Esophagus squamous epithelium (tissue), 5 donors: ENCODE data around the gene INTS1. TPM values are rescaled to one million over a fixed set of nuclear protein-coding genes. Genes with fewer than 3 reads are reported as not detected.
"Not testable (repeated sequence)": the region's sequence is repeated elsewhere in the genome, so short reads cannot be mapped to it uniquely, and the experiment has no call there.

Source experiments
- DNase-seq: peaks from one replicate; lab custom pipeline; 2025; lab: John Stamatoyannopoulos, UW
- H3K27ac ChIP-seq, 4 donors: fragments of 200-600 bp; sonication (generic); one replicate each; pipeline ENCODE4 v1.5.1; 2016 to 2019; ENCODE audit warnings: mild to moderate bottlenecking in 1 of 4
- H3K27me3 ChIP-seq, 4 donors: fragments of 200-600 bp; sonication (generic); 1 replicate in 3 of 4; 2 replicates in 1 of 4; pipeline versions ENCODE4 v1.5.1 to v1.6.0; 2017 to 2021; ENCODE audit warnings: antibody characterized with exemption in 1 of 4
- H3K36me3 ChIP-seq, 3 donors: fragments of 200-600 bp; sonication (generic); one replicate each; pipeline ENCODE4 v1.5.1; 2016 to 2019
- H3K4me1 ChIP-seq, 3 donors: fragments of 200-600 bp; sonication (generic); one replicate each; pipeline ENCODE4 v1.5.1; 2017 to 2019
- H3K4me3 ChIP-seq, 4 donors: fragments of 200-600 bp; sonication (generic); 1 replicate in 3 of 4; 2 replicates in 1 of 4; pipeline ENCODE4 v1.5.1; 2016 to 2019; ENCODE audit warnings: mild to moderate bottlenecking in 2 of 4, moderate library complexity in 1 of 4
- H3K9me3 ChIP-seq, 3 donors: fragments of 200-600 bp; sonication (generic); one replicate each; pipeline ENCODE4 v1.5.1; 2016 to 2019
- CTCF ChIP-seq, 6 experiments: fragments of 450-650 bp in 4 of 6; fragments of 200-600 bp in 2 of 6; sonication (generic) in 2 of 6; IDR thresholded peaks; one replicate each; pipeline ENCODE4 v1.5.1; 2016 to 2019; ENCODE audit warnings: antibody characterized with exemption in 6 of 6, mild to moderate bottlenecking in 4 of 6, moderate library complexity in 4 of 6
- POLR2A ChIP-seq, 4 donors: fragments of 450-650 bp; IDR thresholded peaks; one replicate each; pipeline ENCODE4 v1.6.1; 2017; ENCODE audit warnings: antibody characterized with exemption in 4 of 4, mild to moderate bottlenecking in 4 of 4, moderate library complexity in 3 of 4
- WGBS, 2 donors: methylation state at CpG; one replicate each; pipeline ENCODE4 v1.1.5; 2018; 5-methylcytosine and 5-hydroxymethylcytosine counted together
- intact Hi-C: fragments of 100-400 bp; cut with DNase I; formaldehyde crosslinking; loops from one replicate; pipeline ENCODE4 v1.15.0; 2022
- total RNA-seq, 4 donors: library from RNA; depleted of rRNA; stranded (reverse); fragments of >200 nt; gene quantifications; one replicate each; pipeline ENCODE4 v1.1.0, GENCODE V29; 2016
- donor health status: DM: yes; HTN: yes; CAD: no.

INTS1 gene
- total RNA-seq, 4 donors from 2014 or later = 27.8 to 45.3 (median 36.6) TPM

GRCh38 chr7:1447112-1447511 is 57.1 kb downstream of the INTS1 start:
- peaks cover 23 to 57% (median 50%) of the 10 kb centered on the region in 3 donors for H3K4me1 ChIP-seq
- intact Hi-C loops = no loop called here
- DNase-seq = no peak
- H3K36me3 ChIP-seq = peaks cover 0 to 32% (median under 1%) of the 10 kb centered on the region in 3 donors
- H3K4me3 ChIP-seq = peak overlapping the region in 2 of 4 donors; percentile 5 to 42
- TF ChIP-seq CTCF (IDR thresholded peaks at IDR 0.05) = no peak
- no peak for TF ChIP-seq POLR2A (IDR thresholded peaks at IDR 0.05)
- peak overlapping the region; percentile 73 to 92 (median 82) for H3K27ac ChIP-seq
- H3K9me3 ChIP-seq = no peaks in the 10 kb centered on the region
- 40% methylated on average over 1 of the region's 11 CpGs; no CpG with 5 or more reads in 1 of the 2 donors for WGBS, 2 donors
- no peaks in the 10 kb centered on the region for H3K27me3 ChIP-seq

GRCh38 chr7:1446620-1447032 is 57.6 kb downstream of the INTS1 start:
- TF ChIP-seq CTCF (IDR thresholded peaks at IDR 0.05) = no peak
- TF ChIP-seq POLR2A (IDR thresholded peaks at IDR 0.05) = no peak
- H3K4me1 ChIP-seq = peaks cover 18 to 52% (median 45%) of the 10 kb centered on the region in 3 donors
- peak overlapping the region in 2 of 4 donors; percentile 5 to 42 for H3K4me3 ChIP-seq
- H3K36me3 ChIP-seq = peaks cover 0 to 37% (median 6%) of the 10 kb centered on the region in 3 donors
- intact Hi-C loops = no loop called here
- no peak for DNase-seq
- H3K9me3 ChIP-seq = no peaks in the 10 kb centered on the region
- H3K27ac ChIP-seq = peak overlapping the region; percentile 73 to 92 (median 82)
- WGBS, 2 donors = 34 to 49% methylated on average over 8 to 10 of the region's 17 CpGs
- no peaks in the 10 kb centered on the region for H3K27me3 ChIP-seq

- H3K4me3 ChIP-seq, intact Hi-C loops, DNase-seq, H3K27ac ChIP-seq, H3K27me3 ChIP-seq, H3K9me3 ChIP-seq: not testable (repeated sequence)
- Histone ChIP-seq H3K36me3 (peaks cover 3 to 43% (median 9%) of the 10 kb centered on the region in 3 donors), H3K4me1 (peaks cover 18 to 46% (median 39%) of the 10 kb centered on the region in 3 donors)
- WGBS, 2 donors = 61 to 70% methylated on average over 4 of the region's 5 CpGs
These were observed 58.2 kb downstream of the INTS1 start for GRCh38 chr7:1446026-1446425.

GRCh38 chr7:1445341-1445740 is 58.8 kb downstream of the INTS1 start:
- H3K36me3 ChIP-seq = peaks cover 8 to 50% (median 12%) of the 10 kb centered on the region in 3 donors
- H3K4me1 ChIP-seq = peaks cover 18 to 39% (median 34%) of the 10 kb centered on the region in 3 donors

GRCh38 chr7:1444925-1445322 is 59.3 kb downstream of the INTS1 start:
- no peak overlapping the region for H3K4me3 ChIP-seq
- H3K4me1 ChIP-seq = peaks cover 18 to 35% (median 30%) of the 10 kb centered on the region in 3 donors
- H3K36me3 ChIP-seq = peaks cover 8 to 52% (median 12%) of the 10 kb centered on the region in 3 donors
- TF ChIP-seq POLR2A (IDR thresholded peaks at IDR 0.05) (no peak), CTCF (IDR thresholded peaks at IDR 0.05) (no peak)
- no CpG with 5 or more reads among the region's 24 CpGs for WGBS, 2 donors
- no peaks in the 10 kb centered on the region for H3K27me3 ChIP-seq
- no peak overlapping the region for H3K27ac ChIP-seq
- H3K9me3 ChIP-seq = no peaks in the 10 kb centered on the region
- no peak for DNase-seq
- intact Hi-C loops = no loop called here

More at GRCh38 chr7:1445341-1445740, 58.8 kb downstream of the INTS1 start:
- no peak overlapping the region for H3K27ac ChIP-seq
- WGBS, 2 donors = 87 to 95% methylated on average over 8 to 19 of the region's 21 CpGs
- no peak for DNase-seq
- H3K9me3 ChIP-seq = no peaks in the 10 kb centered on the region
- H3K4me3 ChIP-seq = no peak overlapping the region
- TF ChIP-seq CTCF (IDR thresholded peaks at IDR 0.05) (no peak), POLR2A (IDR thresholded peaks at IDR 0.05) (no peak)
- intact Hi-C loops = no loop called here
- no peaks in the 10 kb centered on the region for H3K27me3 ChIP-seq
